MG63 (cell line): ENCODE results near the gene LAPTM4A. TPM values are rescaled to one million over a fixed set of nuclear protein-coding genes. Genes with fewer than 3 reads are reported as not detected.

Experiments used
- DNase-seq: peaks from one replicate; pipeline ENCODE4 v3.0.0-alpha.2; 2020
- H3K27me3 ChIP-seq: fragments of 250-450 bp; sonication (Bioruptor Pico); 2 replicates; pipeline ENCODE4 v1.5.1; 2020; ENCODE audit warnings: mild to moderate bottlenecking, moderate library complexity
- H3K36me3 ChIP-seq: fragments of 250-450 bp; sonication (Bioruptor Pico); 2 replicates; pipeline ENCODE4 v1.5.1; 2020; ENCODE audit warnings: mild to moderate bottlenecking, moderate library complexity
- H3K4me3 ChIP-seq: fragments of 250-450 bp; sonication (Bioruptor Pico); 2 replicates; pipeline ENCODE4 v1.5.1; 2020; ENCODE audit warnings: mild to moderate bottlenecking, moderate library complexity
- H3K9me3 ChIP-seq: fragments of 250-450 bp; sonication (Bioruptor Pico); 2 replicates; pipeline ENCODE4 v1.5.1; 2020; ENCODE audit warnings: mild to moderate bottlenecking, moderate library complexity
- total RNA-seq: library from RNA; depleted of rRNA; stranded (reverse); fragments of >200 nt; shearing (Covaris generic); gene quantifications from 2 replicates; pipeline ENCODE4 v1.2.3, GENCODE V29; 2014; ENCODE audit warnings: low replicate concordance; rRNA removed

The LAPTM4A gene
- total RNA-seq, 1 experiment from 2014 or later, result 174 TPM

- H3K36me3 ChIP-seq, result peaks cover 23% of the 10 kb centered on the region
- no peak for DNase-seq
- no peak overlapping the region for H3K4me3 ChIP-seq
- 0 out of 2 replicates have a peak, but pooled peaks cover 2% of the 10 kb centered on the region for H3K27me3 ChIP-seq
- no peaks in the 10 kb centered on the region for H3K9me3 ChIP-seq
These were observed 63.5 kb downstream of the LAPTM4A start for GRCh38 chr2:19987936-19988335.

Other genes starting within 250 kb of the LAPTM4A start
- gene TTC32, start 149.6 kb downstream of the LAPTM4A start, total RNA-seq, result 6.0 and 11.5 TPM in 2 replicates
- 4.4 and 6.4 TPM in 2 replicates for gene WDR35, start 61.5 kb downstream of the LAPTM4A start, total RNA-seq
- gene MATN3, start 39.0 kb downstream of the LAPTM4A start, total RNA-seq, result 0.15 and 0.76 TPM in 2 replicates
- gene SDC1, start 173.5 kb upstream of the LAPTM4A start, total RNA-seq, result 33.4 and 40.5 TPM in 2 replicates